ENCODE data around the gene HCAR3. TPM values are rescaled to one million over a fixed set of nuclear protein-coding genes. Genes with fewer than 3 reads are reported as not detected.

HCAR3 gene
- total and polyA plus RNA-seq, 2 donors from 2014 or later: not detected

DNA sequence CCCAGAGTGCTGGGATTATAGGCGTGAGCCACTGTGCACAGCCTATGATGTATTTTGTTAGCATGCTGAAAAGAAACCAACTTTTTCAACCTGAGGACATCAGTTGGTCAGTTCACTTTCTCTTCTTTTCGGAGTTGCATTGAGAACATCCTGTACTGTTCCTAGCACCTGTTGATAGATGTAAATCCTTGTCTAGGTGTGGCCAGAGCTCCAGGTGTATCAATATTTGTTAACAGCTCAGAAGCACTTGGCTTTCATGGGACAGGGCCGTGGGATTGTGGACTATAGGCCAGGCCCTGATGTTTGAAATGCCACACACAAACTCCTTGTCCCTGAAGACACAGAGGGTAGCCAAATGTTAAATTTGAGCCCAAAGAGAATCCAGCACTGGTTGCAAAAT, 28.3 kb downstream of the HCAR3 start:
- no peak for FAIRE-seq
- no peak overlapping the region for H3K27ac ChIP-seq (ENCODE audit: low read depth in 2 of 2, low read length in 2 of 2)

GRCh38 chr12:122687086-122687485, 29.5 kb downstream of the HCAR3 start:
- DNase-seq (no peak), FAIRE-seq (no peak)
- TF ChIP-seq, protein P1, sequence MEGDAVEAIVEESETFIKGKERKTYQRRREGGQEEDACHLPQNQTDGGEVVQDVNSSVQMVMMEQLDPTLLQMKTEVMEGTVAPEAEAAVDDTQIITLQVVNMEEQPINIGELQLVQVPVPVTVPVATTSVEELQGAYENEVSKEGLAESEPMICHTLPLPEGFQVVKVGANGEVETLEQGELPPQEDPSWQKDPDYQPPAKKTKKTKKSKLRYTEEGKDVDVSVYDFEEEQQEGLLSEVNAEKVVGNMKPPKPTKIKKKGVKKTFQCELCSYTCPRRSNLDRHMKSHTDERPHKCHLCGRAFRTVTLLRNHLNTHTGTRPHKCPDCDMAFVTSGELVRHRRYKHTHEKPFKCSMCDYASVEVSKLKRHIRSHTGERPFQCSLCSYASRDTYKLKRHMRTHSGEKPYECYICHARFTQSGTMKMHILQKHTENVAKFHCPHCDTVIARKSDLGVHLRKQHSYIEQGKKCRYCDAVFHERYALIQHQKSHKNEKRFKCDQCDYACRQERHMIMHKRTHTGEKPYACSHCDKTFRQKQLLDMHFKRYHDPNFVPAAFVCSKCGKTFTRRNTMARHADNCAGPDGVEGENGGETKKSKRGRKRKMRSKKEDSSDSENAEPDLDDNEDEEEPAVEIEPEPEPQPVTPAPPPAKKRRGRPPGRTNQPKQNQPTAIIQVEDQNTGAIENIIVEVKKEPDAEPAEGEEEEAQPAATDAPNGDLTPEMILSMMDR (IDR thresholded peaks at IDR 0.05; ENCODE audit: borderline replicate concordance, extremely low read depth, insufficient read depth): no peak
- H3K9me3 ChIP-seq (ENCODE audit: control insufficient read depth in 2 of 3, insufficient read depth in 1 of 3, low read length in 3 of 3): no peaks in the 10 kb centered on the region
- no peak overlapping the region for H3K27ac ChIP-seq (ENCODE audit: low read depth in 2 of 2, low read length in 2 of 2)
- H3K9ac ChIP-seq (ENCODE audit: low read length in 3 of 3): no peak overlapping the region
- intact Hi-C loops (cut with DNase I): no loop called here
- H3K36me3 ChIP-seq (ENCODE audit: control insufficient read depth in 2 of 3, insufficient read depth in 3 of 3, low read length in 3 of 3): no peaks in the 10 kb centered on the region
- no peak overlapping the region for H3K4me3 ChIP-seq (ENCODE audit: low read length in 3 of 3)
- no peaks in the 10 kb centered on the region for H3K27me3 ChIP-seq (ENCODE audit: control insufficient read depth, insufficient read depth, low read length)
- no peaks in the 10 kb centered on the region for H3K4me1 ChIP-seq (ENCODE audit: control insufficient read depth in 2 of 3, insufficient read depth in 2 of 3, low read depth in 1 of 3, low read length in 3 of 3)

More for the DNA sequence above, 28.3 kb downstream of the HCAR3 start:
- H3K4me3 ChIP-seq (ENCODE audit: low read length in 3 of 3): no peak overlapping the region
- H3K36me3 ChIP-seq (ENCODE audit: control insufficient read depth in 2 of 3, insufficient read depth in 3 of 3, low read length in 3 of 3): no peaks in the 10 kb centered on the region
- DNase-seq: no peak
- H3K27me3 ChIP-seq (ENCODE audit: control insufficient read depth, insufficient read depth, low read length): no peaks in the 10 kb centered on the region
- intact Hi-C loops (cut with DNase I): no loop called here
- H3K9me3 ChIP-seq (ENCODE audit: control insufficient read depth in 2 of 3, insufficient read depth in 1 of 3, low read length in 3 of 3): no peaks in the 10 kb centered on the region
- no peak overlapping the region for H3K9ac ChIP-seq (ENCODE audit: low read length in 3 of 3)
- TF ChIP-seq, protein P1 (IDR thresholded peaks at IDR 0.05; ENCODE audit: borderline replicate concordance, extremely low read depth, insufficient read depth): no peak
- no peaks in the 10 kb centered on the region for H3K4me1 ChIP-seq (ENCODE audit: control insufficient read depth in 2 of 3, insufficient read depth in 2 of 3, low read depth in 1 of 3, low read length in 3 of 3)

DNA sequence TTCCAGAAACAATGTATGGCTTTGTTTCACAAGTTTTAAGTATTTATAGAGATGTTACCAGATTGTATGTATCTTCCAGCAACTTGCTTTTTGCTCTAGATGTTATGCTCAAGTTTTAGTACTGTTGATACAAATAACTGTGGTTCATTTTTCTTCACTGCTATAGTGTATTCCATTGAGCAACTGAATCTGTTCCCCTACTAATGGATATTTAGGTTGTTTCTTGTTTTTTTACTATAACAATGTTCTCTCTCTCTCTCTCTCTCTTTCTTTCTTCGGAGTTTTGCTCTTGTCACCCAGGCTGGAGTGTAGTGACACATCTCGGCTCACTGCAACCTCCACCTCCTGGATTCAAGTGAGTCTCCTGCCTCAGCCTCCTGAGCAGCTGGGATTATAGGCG, 30.1 kb downstream of the HCAR3 start:
- DNase-seq (no peak), FAIRE-seq (no peak)
- H3K9ac ChIP-seq (ENCODE audit: low read length in 3 of 3): no peak overlapping the region
- TF ChIP-seq, protein P1 (IDR thresholded peaks at IDR 0.05; ENCODE audit: borderline replicate concordance, extremely low read depth, insufficient read depth): no peak
- intact Hi-C loops (cut with DNase I): no loop called here
- no peaks in the 10 kb centered on the region for H3K27me3 ChIP-seq (ENCODE audit: control insufficient read depth, insufficient read depth, low read length)
- H3K27ac ChIP-seq (ENCODE audit: low read depth in 2 of 2, low read length in 2 of 2): no peak overlapping the region
- no peaks in the 10 kb centered on the region for H3K4me1 ChIP-seq (ENCODE audit: control insufficient read depth in 2 of 3, insufficient read depth in 2 of 3, low read depth in 1 of 3, low read length in 3 of 3)
- H3K4me3 ChIP-seq (ENCODE audit: low read length in 3 of 3): no peak overlapping the region
- no peaks in the 10 kb centered on the region for H3K9me3 ChIP-seq (ENCODE audit: control insufficient read depth in 2 of 3, insufficient read depth in 1 of 3, low read length in 3 of 3)
- H3K36me3 ChIP-seq (ENCODE audit: control insufficient read depth in 2 of 3, insufficient read depth in 3 of 3, low read length in 3 of 3): no peaks in the 10 kb centered on the region

DNA sequence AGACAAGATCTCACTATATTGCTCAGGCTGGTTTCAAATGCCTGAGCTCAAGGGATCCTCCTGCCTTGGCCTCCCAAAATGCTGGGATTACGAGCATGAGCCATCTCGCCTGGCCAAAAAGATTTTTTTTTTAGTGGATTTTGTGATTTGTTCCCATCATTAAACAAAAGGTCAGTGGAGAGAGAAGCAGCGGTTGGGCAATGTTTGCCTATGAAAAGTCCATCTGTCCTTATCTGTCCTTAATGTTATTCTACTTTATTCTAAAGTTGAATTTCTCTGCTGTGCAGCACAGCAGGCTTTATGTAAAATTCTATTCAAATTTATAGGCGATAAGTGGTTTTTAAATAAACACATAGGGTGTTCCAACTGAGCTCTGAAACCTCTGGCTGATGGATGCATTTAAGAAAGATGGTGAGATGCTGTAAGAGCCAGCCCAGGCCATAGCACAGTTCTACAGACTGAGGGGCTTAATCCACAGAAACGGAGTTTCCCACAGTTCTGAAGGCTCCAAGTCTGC, 32.3 kb downstream of the HCAR3 start:
- Histone ChIP-seq H3K36me3 (ENCODE audit: control insufficient read depth in 2 of 3, insufficient read depth in 3 of 3, low read length in 3 of 3) (no peaks in the 10 kb centered on the region), H3K4me3 (ENCODE audit: low read length in 3 of 3) (no peak overlapping the region), H3K27ac (ENCODE audit: low read depth in 2 of 2, low read length in 2 of 2) (no peak overlapping the region), H3K9ac (ENCODE audit: low read length in 3 of 3) (no peak overlapping the region), H3K4me1 (ENCODE audit: control insufficient read depth in 2 of 3, insufficient read depth in 2 of 3, low read depth in 1 of 3, low read length in 3 of 3) (no peaks in the 10 kb centered on the region), H3K9me3 (ENCODE audit: control insufficient read depth in 2 of 3, insufficient read depth in 1 of 3, low read length in 3 of 3) (no peaks in the 10 kb centered on the region), H3K27me3 (ENCODE audit: control insufficient read depth, insufficient read depth, low read length) (no peaks in the 10 kb centered on the region)
- TF ChIP-seq, protein P1 (IDR thresholded peaks at IDR 0.05; ENCODE audit: borderline replicate concordance, extremely low read depth, insufficient read depth): no peak
- intact Hi-C loops (cut with DNase I): no loop called here
- no peak for FAIRE-seq
- DNase-seq: no peak

Data from kidney (tissue), 14 donors.